ENCODE results near the gene CCDC69.
"Not testable (repeated sequence)": the region's sequence is repeated elsewhere in the genome, so short reads cannot be mapped to it uniquely, and the experiment has no call there.

Gene CCDC69

GRCh38 chr5:151238303-151238741 lies 14.4 kb upstream of the CCDC69 start:
- peak; percentile 81 for DNase-seq (ENCODE audit: extremely low read depth, insufficient read length)
- Histone ChIP-seq H3K4me3 (replicated peaks; ENCODE audit: low read depth, low read length) (peak overlapping the region; percentile 45), H3K27me3 (replicated peaks; ENCODE audit: control insufficient read depth, insufficient read depth, low read length) (no peaks in the 10 kb centered on the region), H3K36me3 (ENCODE audit: control insufficient read depth, insufficient read depth, low read length) (no peaks in the 10 kb centered on the region)
- peak; percentile 30 for TF ChIP-seq CTCF (IDR thresholded peaks at IDR 0.05; ENCODE audit: insufficient read depth, low read length, poor library complexity, severe bottlenecking)

- H3K27me3 ChIP-seq (replicated peaks; ENCODE audit: control insufficient read depth, insufficient read depth, low read length), result no peaks in the 10 kb centered on the region
- no peak for TF ChIP-seq CTCF (IDR thresholded peaks at IDR 0.05; ENCODE audit: insufficient read depth, low read length, poor library complexity, severe bottlenecking)
- no peak for DNase-seq (ENCODE audit: extremely low read depth, insufficient read length)
Observed at GRCh38 chr5:151237685-151238084, 13.8 kb upstream of the CCDC69 start.

GRCh38 chr5:151236888-151237287 lies 13.0 kb upstream of the CCDC69 start:
- no peaks in the 10 kb centered on the region for H3K27me3 ChIP-seq (replicated peaks; ENCODE audit: control insufficient read depth, insufficient read depth, low read length)
- no peak overlapping the region for H3K4me3 ChIP-seq (replicated peaks; ENCODE audit: low read depth, low read length)
- DNase-seq (ENCODE audit: extremely low read depth, insufficient read length), result no peak
- H3K36me3 ChIP-seq (ENCODE audit: control insufficient read depth, insufficient read depth, low read length), result no peaks in the 10 kb centered on the region
- TF ChIP-seq CTCF (IDR thresholded peaks at IDR 0.05; ENCODE audit: insufficient read depth, low read length, poor library complexity, severe bottlenecking), result no peak

More at GRCh38 chr5:151237685-151238084, 13.8 kb upstream of the CCDC69 start:
- Histone ChIP-seq H3K36me3 (ENCODE audit: control insufficient read depth, insufficient read depth, low read length) (no peaks in the 10 kb centered on the region), H3K4me3 (replicated peaks; ENCODE audit: low read depth, low read length) (no peak overlapping the region)

GRCh38 chr5:151235239-151235571 lies 11.3 kb upstream of the CCDC69 start:
- H3K36me3 ChIP-seq (ENCODE audit: control insufficient read depth, insufficient read depth, low read length); H3K27me3 ChIP-seq (replicated peaks; ENCODE audit: control insufficient read depth, insufficient read depth, low read length); H3K4me3 ChIP-seq (replicated peaks; ENCODE audit: low read depth, low read length); DNase-seq (ENCODE audit: extremely low read depth, insufficient read length): not testable (repeated sequence)

GRCh38 chr5:151234476-151235238 lies 10.8 kb upstream of the CCDC69 start:
- Histone ChIP-seq H3K4me3 (replicated peaks; ENCODE audit: low read depth, low read length) (no peak overlapping the region), H3K27me3 (replicated peaks; ENCODE audit: control insufficient read depth, insufficient read depth, low read length) (no peaks in the 10 kb centered on the region), H3K36me3 (ENCODE audit: control insufficient read depth, insufficient read depth, low read length) (no peaks in the 10 kb centered on the region)
- DNase-seq (ENCODE audit: extremely low read depth, insufficient read length), result peak; percentile 67
- peak; percentile 1 for TF ChIP-seq CTCF (IDR thresholded peaks at IDR 0.05; ENCODE audit: insufficient read depth, low read length, poor library complexity, severe bottlenecking)

- Histone ChIP-seq H3K27me3 (replicated peaks; ENCODE audit: control insufficient read depth, insufficient read depth, low read length) (no peaks in the 10 kb centered on the region), H3K4me3 (replicated peaks; ENCODE audit: low read depth, low read length) (peak overlapping the region; percentile 36; the same call in 1 of the 2 replicates), H3K36me3 (ENCODE audit: control insufficient read depth, insufficient read depth, low read length) (no peaks in the 10 kb centered on the region)
- DNase-seq (ENCODE audit: extremely low read depth, insufficient read length), result no peak
- TF ChIP-seq CTCF (IDR thresholded peaks at IDR 0.05; ENCODE audit: insufficient read depth, low read length, poor library complexity, severe bottlenecking), result no peak
Observed at GRCh38 chr5:151233616-151234085, 9.8 kb upstream of the CCDC69 start.
